ENCODE measurements around the gene SPATA24.

Gene SPATA24

GRCh38 chr5:139415221-139415861, 11.5 kb upstream of the SPATA24 start:
- H3K56ac ChIP-seq (ENCODE audit: low read length) = no peak overlapping the region
- H2BK120ac ChIP-seq (ENCODE audit: low read depth, low read length) = no peak overlapping the region
- H2BK15ac ChIP-seq (replicated peaks; ENCODE audit: low read depth) = no peak overlapping the region
- no peak for DNase-seq
- no peaks in the 10 kb centered on the region for H3K79me1 ChIP-seq (ENCODE audit: low read length)
- no peaks in the 10 kb centered on the region for H3K4me1 ChIP-seq (ENCODE audit: control insufficient read depth, low read depth, low read length)
- H4K5ac ChIP-seq (ENCODE audit: low read length) = no peak overlapping the region
- H3K27ac ChIP-seq (ENCODE audit: low read depth, low read length) = no peak overlapping the region
- H3K4ac ChIP-seq (ENCODE audit: low read depth, low read length) = no peak overlapping the region
- H3K36me3 ChIP-seq (ENCODE audit: control insufficient read depth, insufficient read depth, low read length) = peaks cover 2% of the 10 kb centered on the region
- no peak overlapping the region for H2BK5ac ChIP-seq (ENCODE audit: low read length)
- H3K23ac ChIP-seq (ENCODE audit: low read length) = no peak overlapping the region
- no peaks in the 10 kb centered on the region for H3K27me3 ChIP-seq (ENCODE audit: insufficient read depth, low read length, poor library complexity)
- no CpG with 5 or more reads among the region's 8 CpGs for WGBS (ENCODE audit: extremely low coverage, insufficient coverage, low lambda C conversion rate)
- no peak overlapping the region for H3K18ac ChIP-seq (ENCODE audit: low read length)
- no peak overlapping the region for H3K4me3 ChIP-seq (ENCODE audit: low read length)
- H3K9ac ChIP-seq (ENCODE audit: low read length) = no peak overlapping the region
- no peak overlapping the region for H3K4me2 ChIP-seq (ENCODE audit: low read length)
- no peaks in the 10 kb centered on the region for H3K79me2 ChIP-seq (ENCODE audit: control insufficient read depth, insufficient read depth, low read length)
- H4K8ac ChIP-seq (ENCODE audit: low read depth, low read length) = no peak overlapping the region
- H2AK5ac ChIP-seq (ENCODE audit: low read length) = no peak overlapping the region

DNA sequence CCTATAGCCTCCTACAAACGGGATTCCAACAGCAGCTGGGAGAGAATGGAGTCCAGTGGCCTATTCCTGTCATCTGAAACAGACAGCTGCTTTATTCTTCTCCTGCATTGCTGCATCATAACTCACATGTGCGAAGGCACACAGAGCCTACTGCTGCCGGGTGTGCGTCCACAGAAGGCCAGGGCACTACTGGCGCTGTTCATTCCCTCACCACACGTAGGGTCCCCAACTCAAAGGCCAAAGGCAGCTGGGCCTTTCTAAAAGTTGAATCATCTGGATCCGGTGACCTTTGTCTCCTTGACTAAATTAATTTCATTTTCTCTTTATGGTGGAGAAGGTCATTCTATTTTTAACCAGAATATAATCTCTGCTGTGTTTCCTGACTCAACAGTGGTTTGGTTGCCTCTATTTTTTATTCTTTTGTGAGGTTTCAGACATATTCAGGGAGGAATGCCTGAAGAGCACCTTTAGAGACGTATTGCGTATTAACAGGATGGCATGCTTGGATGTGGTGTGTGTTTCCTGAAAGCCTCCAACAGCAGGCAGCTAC, 10.8 kb upstream of the SPATA24 start:
- Histone ChIP-seq H2BK120ac (ENCODE audit: low read depth, low read length) (no peak overlapping the region), H3K4ac (ENCODE audit: low read depth, low read length) (no peak overlapping the region), H3K4me1 (ENCODE audit: control insufficient read depth, low read depth, low read length) (no peaks in the 10 kb centered on the region), H2BK5ac (ENCODE audit: low read length) (no peak overlapping the region), H3K27me3 (ENCODE audit: insufficient read depth, low read length, poor library complexity) (no peaks in the 10 kb centered on the region), H3K56ac (ENCODE audit: low read length) (no peak overlapping the region), H3K36me3 (ENCODE audit: control insufficient read depth, insufficient read depth, low read length) (peaks cover 2% of the 10 kb centered on the region), H3K79me1 (ENCODE audit: low read length) (no peaks in the 10 kb centered on the region), H3K27ac (ENCODE audit: low read depth, low read length) (no peak overlapping the region), H2AK5ac (ENCODE audit: low read length) (no peak overlapping the region), H2BK15ac (replicated peaks; ENCODE audit: low read depth) (no peak overlapping the region), H3K79me2 (ENCODE audit: control insufficient read depth, insufficient read depth, low read length) (no peaks in the 10 kb centered on the region), H4K5ac (ENCODE audit: low read length) (no peak overlapping the region), H3K4me3 (ENCODE audit: low read length) (no peak overlapping the region), H3K18ac (ENCODE audit: low read length) (no peak overlapping the region), H3K9ac (ENCODE audit: low read length) (no peak overlapping the region), H3K23ac (ENCODE audit: low read length) (no peak overlapping the region), H4K8ac (ENCODE audit: low read depth, low read length) (no peak overlapping the region), H3K4me2 (ENCODE audit: low read length) (no peak overlapping the region)
- no CpG with 5 or more reads among the region's 9 CpGs for WGBS (ENCODE audit: extremely low coverage, insufficient coverage, low lambda C conversion rate)
- DNase-seq = no peak

DNA sequence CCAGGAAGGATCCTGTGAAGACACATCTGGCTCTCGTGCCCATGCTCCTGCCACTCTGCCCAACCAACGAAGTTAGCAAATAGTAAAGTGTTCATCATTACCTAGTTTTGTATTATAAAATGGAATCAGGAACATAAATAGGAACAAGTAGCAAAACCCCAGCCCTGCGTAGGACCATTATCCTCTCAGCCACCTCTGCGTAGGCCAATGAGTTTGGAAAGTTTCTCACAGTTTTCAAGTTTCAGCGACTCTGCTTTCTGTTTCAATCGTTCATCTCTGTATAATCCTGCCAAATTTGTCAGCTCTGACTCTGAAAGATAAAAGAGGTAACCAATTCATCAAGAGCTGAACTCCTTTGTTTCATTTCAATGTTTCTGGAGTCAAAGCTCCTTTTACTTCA, 10.1 kb upstream of the SPATA24 start:
- H3K4ac ChIP-seq (ENCODE audit: low read depth, low read length) = no peak overlapping the region
- no peaks in the 10 kb centered on the region for H3K79me1 ChIP-seq (ENCODE audit: low read length)
- H2BK5ac ChIP-seq (ENCODE audit: low read length) = no peak overlapping the region
- no peak overlapping the region for H3K9ac ChIP-seq (ENCODE audit: low read length)
- no peaks in the 10 kb centered on the region for H3K27me3 ChIP-seq (ENCODE audit: insufficient read depth, low read length, poor library complexity)
- H2BK120ac ChIP-seq (ENCODE audit: low read depth, low read length) = no peak overlapping the region
- no peak overlapping the region for H3K23ac ChIP-seq (ENCODE audit: low read length)
- H3K36me3 ChIP-seq (ENCODE audit: control insufficient read depth, insufficient read depth, low read length) = peaks cover 2% of the 10 kb centered on the region
- DNase-seq = no peak
- no peak overlapping the region for H4K8ac ChIP-seq (ENCODE audit: low read depth, low read length)
- H3K79me2 ChIP-seq (ENCODE audit: control insufficient read depth, insufficient read depth, low read length) = no peaks in the 10 kb centered on the region
- no peak overlapping the region for H3K4me2 ChIP-seq (ENCODE audit: low read length)
- no peak overlapping the region for H4K5ac ChIP-seq (ENCODE audit: low read length)
- no peak overlapping the region for H3K27ac ChIP-seq (ENCODE audit: low read depth, low read length)
- H3K18ac ChIP-seq (ENCODE audit: low read length) = no peak overlapping the region
- no peak overlapping the region for H2BK15ac ChIP-seq (replicated peaks; ENCODE audit: low read depth)
- no peaks in the 10 kb centered on the region for H3K4me1 ChIP-seq (ENCODE audit: control insufficient read depth, low read depth, low read length)
- no CpG with 5 or more reads among the region's 6 CpGs for WGBS (ENCODE audit: extremely low coverage, insufficient coverage, low lambda C conversion rate)
- no peak overlapping the region for H2AK5ac ChIP-seq (ENCODE audit: low read length)
- H3K4me3 ChIP-seq (ENCODE audit: low read length) = no peak overlapping the region
- H3K56ac ChIP-seq (ENCODE audit: low read length) = no peak overlapping the region

DNA sequence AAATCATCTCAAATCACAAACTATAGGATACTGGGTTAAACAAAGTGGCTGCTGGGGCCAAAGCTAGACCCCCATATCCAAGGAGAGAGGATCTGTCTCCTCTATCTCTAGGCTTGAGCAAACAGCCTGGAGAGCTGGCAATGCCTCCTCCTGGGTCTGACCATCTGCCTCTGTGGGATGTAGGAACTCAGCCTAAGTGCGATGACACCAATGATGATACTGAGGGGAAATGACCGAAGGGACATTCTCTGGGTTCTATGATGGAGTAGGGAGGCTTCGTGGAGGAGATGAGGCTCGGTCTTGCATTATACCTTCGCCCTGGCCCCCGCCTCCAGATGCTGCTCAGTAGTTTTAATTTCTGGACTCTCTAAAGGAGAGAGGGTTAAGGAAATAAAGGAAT, 9.3 kb upstream of the SPATA24 start:
- no peak overlapping the region for H3K23ac ChIP-seq (ENCODE audit: low read length)
- no peak overlapping the region for H3K27ac ChIP-seq (ENCODE audit: low read depth, low read length)
- H4K5ac ChIP-seq (ENCODE audit: low read length) = no peak overlapping the region
- no peak overlapping the region for H3K9ac ChIP-seq (ENCODE audit: low read length)
- WGBS (ENCODE audit: extremely low coverage, insufficient coverage, low lambda C conversion rate) = no CpG with 5 or more reads among the region's 6 CpGs
- no peaks in the 10 kb centered on the region for H3K79me1 ChIP-seq (ENCODE audit: low read length)
- no peak overlapping the region for H3K4me3 ChIP-seq (ENCODE audit: low read length)
- H3K4me2 ChIP-seq (ENCODE audit: low read length) = no peak overlapping the region
- H2BK120ac ChIP-seq (ENCODE audit: low read depth, low read length) = no peak overlapping the region
- H3K27me3 ChIP-seq (ENCODE audit: insufficient read depth, low read length, poor library complexity) = no peaks in the 10 kb centered on the region
- no peak overlapping the region for H3K56ac ChIP-seq (ENCODE audit: low read length)
- no peak overlapping the region for H2BK15ac ChIP-seq (replicated peaks; ENCODE audit: low read depth)
- H3K18ac ChIP-seq (ENCODE audit: low read length) = no peak overlapping the region
- no peaks in the 10 kb centered on the region for H3K79me2 ChIP-seq (ENCODE audit: control insufficient read depth, insufficient read depth, low read length)
- H4K8ac ChIP-seq (ENCODE audit: low read depth, low read length) = no peak overlapping the region
- H2AK5ac ChIP-seq (ENCODE audit: low read length) = no peak overlapping the region
- peaks cover 2% of the 10 kb centered on the region for H3K36me3 ChIP-seq (ENCODE audit: control insufficient read depth, insufficient read depth, low read length)
- H3K4me1 ChIP-seq (ENCODE audit: control insufficient read depth, low read depth, low read length) = no peaks in the 10 kb centered on the region
- DNase-seq = no peak
- no peak overlapping the region for H2BK5ac ChIP-seq (ENCODE audit: low read length)
- no peak overlapping the region for H3K4ac ChIP-seq (ENCODE audit: low read depth, low read length)

GRCh38 chr5:139410993-139411828, 7.3 kb upstream of the SPATA24 start:
- H3K23ac ChIP-seq (ENCODE audit: low read length) = no peak overlapping the region
- H4K5ac ChIP-seq (ENCODE audit: low read length) = no peak overlapping the region
- H4K8ac ChIP-seq (ENCODE audit: low read depth, low read length) = no peak overlapping the region
- H3K4ac ChIP-seq (ENCODE audit: low read depth, low read length) = no peak overlapping the region
- no peak overlapping the region for H3K27ac ChIP-seq (ENCODE audit: low read depth, low read length)
- H3K9ac ChIP-seq (ENCODE audit: low read length) = no peak overlapping the region
- H3K27me3 ChIP-seq (ENCODE audit: insufficient read depth, low read length, poor library complexity) = no peaks in the 10 kb centered on the region
- no peak overlapping the region for H3K4me2 ChIP-seq (ENCODE audit: low read length)
- WGBS (ENCODE audit: extremely low coverage, insufficient coverage, low lambda C conversion rate) = no CpG with 5 or more reads among the region's 17 CpGs
- no peaks in the 10 kb centered on the region for H3K79me2 ChIP-seq (ENCODE audit: control insufficient read depth, insufficient read depth, low read length)
- H3K56ac ChIP-seq (ENCODE audit: low read length) = no peak overlapping the region
- H3K36me3 ChIP-seq (ENCODE audit: control insufficient read depth, insufficient read depth, low read length) = peaks cover 2% of the 10 kb centered on the region
- no peak overlapping the region for H3K4me3 ChIP-seq (ENCODE audit: low read length)
- no peaks in the 10 kb centered on the region for H3K79me1 ChIP-seq (ENCODE audit: low read length)
- H3K18ac ChIP-seq (ENCODE audit: low read length) = no peak overlapping the region
- no peak overlapping the region for H2BK120ac ChIP-seq (ENCODE audit: low read depth, low read length)
- H2BK5ac ChIP-seq (ENCODE audit: low read length) = no peak overlapping the region
- no peak for DNase-seq
- no peaks in the 10 kb centered on the region for H3K4me1 ChIP-seq (ENCODE audit: control insufficient read depth, low read depth, low read length)
- no peak overlapping the region for H2AK5ac ChIP-seq (ENCODE audit: low read length)
- no peak overlapping the region for H2BK15ac ChIP-seq (replicated peaks; ENCODE audit: low read depth)

Measured in mesendoderm (in vitro differentiated cells).